ENCODE measurements around the gene NMNAT2. TPM values are rescaled to one million over a fixed set of nuclear protein-coding genes. Genes with fewer than 3 reads are reported as not detected.

NMNAT2 gene
- polyA plus RNA-seq, 1 experiment = 0.19 TPM

- Histone ChIP-seq H3K27me3 (ENCODE audit: control insufficient read depth, insufficient read depth, low read length) (peaks cover 36% of the 10 kb centered on the region), H3K27ac (ENCODE audit: low read depth, low read length) (no peak overlapping the region), H3K9me3 (ENCODE audit: control insufficient read depth, insufficient read depth, low read length) (no peaks in the 10 kb centered on the region), H3K4me3 (ENCODE audit: low read depth, low read length) (no peak overlapping the region)
- CTCF ChIA-PET = no interaction called here
- POLR2A ChIA-PET = no interaction called here
- no peak for DNase-seq (ENCODE audit: low read depth, low spot score)
- TF ChIP-seq CTCF (IDR thresholded peaks at IDR 0.05; ENCODE audit: low read depth, low read length) = no peak
Measured at GRCh38 chr1:183355797-183356196, 62.4 kb downstream of the NMNAT2 start.

DNA sequence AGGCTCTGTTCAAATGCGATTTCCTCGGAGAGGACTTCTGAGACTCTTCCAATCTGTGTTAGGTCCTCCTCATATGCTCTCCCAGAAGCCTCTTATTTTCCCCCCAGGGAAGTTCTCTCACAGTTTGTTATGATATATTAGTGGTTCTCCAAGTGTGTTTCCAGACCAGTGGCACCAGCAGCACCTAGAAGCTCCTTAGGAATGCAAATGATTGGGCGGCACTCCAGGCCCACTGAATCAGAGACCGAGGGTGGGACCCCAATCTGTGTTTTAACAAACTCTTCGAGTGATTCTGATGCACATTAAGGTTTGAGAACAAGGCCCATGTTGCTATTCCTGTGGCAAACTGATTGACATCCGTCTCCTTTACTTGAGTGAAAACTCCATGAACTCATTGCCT, 63.0 kb downstream of the NMNAT2 start:
- Histone ChIP-seq H3K27ac (ENCODE audit: low read depth, low read length) (no peak overlapping the region), H3K27me3 (ENCODE audit: control insufficient read depth, insufficient read depth, low read length) (peaks cover 34% of the 10 kb centered on the region), H3K9me3 (ENCODE audit: control insufficient read depth, insufficient read depth, low read length) (no peaks in the 10 kb centered on the region), H3K4me3 (ENCODE audit: low read depth, low read length) (no peak overlapping the region)
- ChIA-PET CTCF (no interaction called here), POLR2A (no interaction called here)
- DNase-seq (ENCODE audit: low read depth, low spot score) = no peak
- no peak for TF ChIP-seq CTCF (IDR thresholded peaks at IDR 0.05; ENCODE audit: low read depth, low read length)

DNA sequence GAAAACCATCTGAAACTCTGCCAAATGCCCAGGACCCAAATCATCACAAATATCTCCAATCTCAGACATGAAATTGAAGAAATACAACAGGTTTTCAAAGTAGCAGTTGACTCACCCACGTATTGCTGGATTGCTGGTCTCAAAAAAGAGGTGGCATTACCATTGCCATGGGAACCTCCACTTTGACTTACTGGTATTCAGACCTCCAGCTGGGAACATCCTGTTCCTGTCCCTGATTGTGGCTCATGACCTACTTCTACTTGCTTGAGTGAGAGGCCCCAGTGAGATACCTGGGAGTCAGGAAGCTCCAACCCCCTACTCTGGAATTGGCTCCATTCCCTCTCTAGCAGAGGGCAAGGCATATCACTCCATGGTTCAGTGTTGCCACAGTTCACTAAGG, 64.6 kb downstream of the NMNAT2 start:
- POLR2A ChIA-PET = no interaction called here
- Histone ChIP-seq H3K27me3 (ENCODE audit: control insufficient read depth, insufficient read depth, low read length) (peaks cover 38% of the 10 kb centered on the region), H3K27ac (ENCODE audit: low read depth, low read length) (no peak overlapping the region), H3K9me3 (ENCODE audit: control insufficient read depth, insufficient read depth, low read length) (no peaks in the 10 kb centered on the region), H3K4me3 (ENCODE audit: low read depth, low read length) (no peak overlapping the region)
- TF ChIP-seq CTCF (IDR thresholded peaks at IDR 0.05; ENCODE audit: low read depth, low read length) = no peak
- DNase-seq (ENCODE audit: low read depth, low spot score) = no peak
- CTCF ChIA-PET = no interaction called here

- no peak overlapping the region for H3K27ac ChIP-seq (ENCODE audit: low read depth, low read length)
- peaks cover 43% of the 10 kb centered on the region for H3K27me3 ChIP-seq (ENCODE audit: control insufficient read depth, insufficient read depth, low read length)
- CTCF ChIA-PET = no interaction called here
- no peak overlapping the region for H3K4me3 ChIP-seq (ENCODE audit: low read depth, low read length)
- POLR2A ChIA-PET = no interaction called here
- TF ChIP-seq CTCF (IDR thresholded peaks at IDR 0.05; ENCODE audit: low read depth, low read length) = no peak
- no peak for DNase-seq (ENCODE audit: low read depth, low spot score)
- H3K9me3 ChIP-seq (ENCODE audit: control insufficient read depth, insufficient read depth, low read length) = no peaks in the 10 kb centered on the region
Measured at GRCh38 chr1:183349201-183349711, 68.9 kb downstream of the NMNAT2 start.

DNA sequence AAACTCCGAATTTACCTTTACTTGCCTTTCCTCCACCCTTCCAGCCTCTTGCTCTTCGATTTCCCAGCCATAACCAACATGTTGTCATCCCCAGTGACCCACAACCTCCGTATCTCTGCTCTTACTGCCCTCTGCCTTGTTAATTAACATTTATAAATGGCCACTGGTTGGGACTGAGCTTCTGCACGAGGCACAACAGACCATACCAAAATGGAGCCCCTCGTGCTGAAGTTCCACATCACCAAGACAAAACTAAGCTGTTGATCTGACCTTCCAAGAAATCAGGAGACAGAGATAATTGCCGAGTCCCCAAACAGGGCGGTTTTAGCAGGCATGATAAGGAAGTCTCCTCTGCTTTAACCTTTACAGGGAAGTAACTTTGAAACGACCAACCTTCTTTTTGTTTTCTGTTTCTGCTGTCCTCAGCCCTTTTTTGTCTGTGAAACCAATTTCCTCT, 71.9 kb downstream of the NMNAT2 start:
- ChIA-PET POLR2A (no interaction called here), CTCF (no interaction called here)
- no peak overlapping the region for H3K4me3 ChIP-seq (ENCODE audit: low read depth, low read length)
- H3K9me3 ChIP-seq (ENCODE audit: control insufficient read depth, insufficient read depth, low read length) = no peaks in the 10 kb centered on the region
- no peak overlapping the region for H3K27ac ChIP-seq (ENCODE audit: low read depth, low read length)
- peaks cover 32% of the 10 kb centered on the region for H3K27me3 ChIP-seq (ENCODE audit: control insufficient read depth, insufficient read depth, low read length)
- no peak for TF ChIP-seq CTCF (IDR thresholded peaks at IDR 0.05; ENCODE audit: low read depth, low read length)
- DNase-seq (ENCODE audit: low read depth, low spot score) = no peak

Measured in AG04450 (cell line).